ENCODE data around the gene ITM2B. TPM values are rescaled to one million over a fixed set of nuclear protein-coding genes. Genes with fewer than 3 reads are reported as not detected.

ITM2B gene
- total RNA-seq, 1 experiment from 2014 or later: 179 TPM

DNA sequence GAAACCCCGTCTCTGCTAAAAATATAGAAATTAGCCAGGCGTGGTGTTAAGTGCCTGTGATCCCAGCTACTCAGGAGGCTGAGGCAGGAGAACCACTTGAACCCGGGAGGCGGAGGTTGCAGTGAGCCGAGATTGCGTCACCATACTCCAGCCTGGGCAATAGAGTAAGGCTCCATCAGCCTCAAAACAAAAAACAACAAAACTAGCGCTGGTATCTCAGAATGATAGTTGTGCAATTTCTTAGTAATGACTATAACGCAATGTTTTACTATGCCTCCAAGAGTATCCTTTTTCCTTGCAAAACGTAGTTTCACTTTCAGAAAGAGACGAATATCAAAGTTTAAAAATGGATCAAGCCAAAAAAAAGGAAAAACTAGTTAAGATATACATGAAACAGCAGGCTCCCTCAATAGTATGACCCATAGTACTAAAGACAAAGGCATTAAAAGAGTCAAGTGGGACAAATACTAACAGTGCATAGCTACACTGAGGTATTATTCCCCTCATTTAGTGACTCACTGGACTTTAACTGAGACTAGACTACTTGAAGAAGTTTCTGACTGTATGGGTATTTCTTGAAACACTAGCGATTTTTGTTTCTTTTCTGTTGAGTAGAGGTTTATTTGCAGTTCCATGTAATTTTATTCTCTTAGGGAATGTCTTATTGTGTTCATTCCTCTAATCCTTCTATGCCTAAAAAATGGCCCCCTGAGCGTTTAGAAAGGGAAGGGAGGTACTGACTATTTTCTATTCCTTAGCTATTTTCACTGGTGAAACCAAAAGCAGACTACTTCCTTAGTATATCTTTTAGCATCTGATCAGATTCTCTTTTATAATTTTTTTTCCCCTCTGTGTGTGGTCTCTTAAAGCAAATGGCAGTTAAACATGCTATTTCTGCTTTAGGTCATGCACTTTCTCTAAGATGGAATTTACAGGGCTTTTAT lies 10.4 kb upstream of the ITM2B start:
- TF ChIP-seq, protein P1, sequence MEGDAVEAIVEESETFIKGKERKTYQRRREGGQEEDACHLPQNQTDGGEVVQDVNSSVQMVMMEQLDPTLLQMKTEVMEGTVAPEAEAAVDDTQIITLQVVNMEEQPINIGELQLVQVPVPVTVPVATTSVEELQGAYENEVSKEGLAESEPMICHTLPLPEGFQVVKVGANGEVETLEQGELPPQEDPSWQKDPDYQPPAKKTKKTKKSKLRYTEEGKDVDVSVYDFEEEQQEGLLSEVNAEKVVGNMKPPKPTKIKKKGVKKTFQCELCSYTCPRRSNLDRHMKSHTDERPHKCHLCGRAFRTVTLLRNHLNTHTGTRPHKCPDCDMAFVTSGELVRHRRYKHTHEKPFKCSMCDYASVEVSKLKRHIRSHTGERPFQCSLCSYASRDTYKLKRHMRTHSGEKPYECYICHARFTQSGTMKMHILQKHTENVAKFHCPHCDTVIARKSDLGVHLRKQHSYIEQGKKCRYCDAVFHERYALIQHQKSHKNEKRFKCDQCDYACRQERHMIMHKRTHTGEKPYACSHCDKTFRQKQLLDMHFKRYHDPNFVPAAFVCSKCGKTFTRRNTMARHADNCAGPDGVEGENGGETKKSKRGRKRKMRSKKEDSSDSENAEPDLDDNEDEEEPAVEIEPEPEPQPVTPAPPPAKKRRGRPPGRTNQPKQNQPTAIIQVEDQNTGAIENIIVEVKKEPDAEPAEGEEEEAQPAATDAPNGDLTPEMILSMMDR (IDR thresholded peaks at IDR 0.05; ENCODE audit: unreplicated experiment): no peak
- intact Hi-C loops (cut with micrococcal nuclease): no loop called here
- H3K9me3 Mint-ChIP-seq (ENCODE audit: unreplicated experiment): no peaks in the 10 kb centered on the region
- no peaks in the 10 kb centered on the region for H3K36me3 Mint-ChIP-seq (ENCODE audit: insufficient read depth, unreplicated experiment)
- no TSS peak for BruUV-seq (replicated peaks)
- CTCF ChIA-PET: interaction anchor here (3.1 kb wide), 1 partner anchor 10 kb away, joined by 9 read pairs; the partner anchor contains the start of gene ITM2B
- peaks cover 9% of the 10 kb centered on the region for H3K4me1 Mint-ChIP-seq (ENCODE audit: insufficient read depth, unreplicated experiment)
- peak overlapping the region; percentile 77 for H3K27ac Mint-ChIP-seq (ENCODE audit: low read depth, unreplicated experiment)
- peak; percentile 75 for DNase-seq (ENCODE audit: unreplicated experiment)
- POLR2A ChIA-PET: interaction anchor here (1.1 to 2.3 kb wide), 2 partner anchors 10 kb away, joined by 6 to 7 read pairs; partner anchors contain the start of gene ITM2B
- H3K27me3 Mint-ChIP-seq (ENCODE audit: insufficient read depth, unreplicated experiment): peaks cover 5% of the 10 kb centered on the region
- peak overlapping the region; percentile 70 for H3K4me3 Mint-ChIP-seq (ENCODE audit: unreplicated experiment)

DNA sequence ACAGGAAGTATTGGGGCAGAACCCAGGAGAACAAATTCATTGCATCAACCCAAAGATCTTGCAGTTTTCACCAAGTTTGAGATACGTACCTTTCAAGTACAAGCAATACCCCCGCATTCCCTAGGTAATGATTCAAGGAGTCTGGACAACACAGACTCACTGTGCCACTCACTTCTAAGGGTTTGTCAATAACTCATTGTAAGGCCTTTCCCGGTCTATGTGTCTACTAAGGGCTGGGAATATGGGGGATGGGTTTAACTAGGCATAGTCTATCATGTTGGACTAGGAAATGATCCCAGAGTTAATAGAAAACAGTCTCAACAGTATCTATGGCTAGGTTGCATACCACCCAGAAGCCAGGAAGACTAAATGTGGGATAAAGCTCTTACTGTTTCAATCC lies 8.3 kb upstream of the ITM2B start:
- BruUV-seq (replicated peaks): no TSS peak
- DNase-seq (ENCODE audit: unreplicated experiment): no peak
- H3K27me3 Mint-ChIP-seq (ENCODE audit: insufficient read depth, unreplicated experiment): peaks cover 11% of the 10 kb centered on the region
- H3K9me3 Mint-ChIP-seq (ENCODE audit: unreplicated experiment): no peaks in the 10 kb centered on the region
- no peak overlapping the region for H3K27ac Mint-ChIP-seq (ENCODE audit: low read depth, unreplicated experiment)
- no peaks in the 10 kb centered on the region for H3K36me3 Mint-ChIP-seq (ENCODE audit: insufficient read depth, unreplicated experiment)
- H3K4me3 Mint-ChIP-seq (ENCODE audit: unreplicated experiment): no peak overlapping the region
- ChIA-PET POLR2A (interaction anchor here (0.7 to 1.0 kb wide), 2 partner anchors 8 to 94 kb away, joined by 3 read pairs; partner anchors contain the start of gene ITM2B), CTCF (interaction anchor here (0.7 to 1.5 kb wide), 2 partner anchors 8 to 98 kb away, joined by 4 to 5 read pairs; partner anchors contain the start of gene ITM2B)
- TF ChIP-seq, protein P1 (IDR thresholded peaks at IDR 0.05; ENCODE audit: unreplicated experiment): no peak
- H3K4me1 Mint-ChIP-seq (ENCODE audit: insufficient read depth, unreplicated experiment): peaks cover 9% of the 10 kb centered on the region
- intact Hi-C loops (cut with micrococcal nuclease): no loop called here

DNA sequence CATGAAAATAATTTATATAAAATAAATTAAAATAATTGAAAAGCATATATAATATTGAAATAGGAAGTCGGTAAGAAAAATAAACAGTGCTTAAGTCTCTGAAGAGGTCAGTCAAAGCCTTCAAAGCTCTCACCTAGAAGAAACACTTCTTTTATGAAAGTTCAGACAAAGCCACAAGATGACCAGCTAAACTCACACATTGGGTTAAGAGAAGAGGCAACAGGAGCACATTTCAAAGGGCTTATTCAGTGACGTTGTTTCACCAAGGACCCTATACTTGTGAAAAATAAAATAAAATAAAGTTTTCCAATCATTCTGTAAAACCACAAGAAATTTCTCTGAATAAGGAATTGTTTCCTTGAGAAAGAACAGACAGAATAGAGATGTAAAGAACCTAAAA lies 2.5 kb upstream of the ITM2B start:
- H3K27ac Mint-ChIP-seq (ENCODE audit: low read depth, unreplicated experiment): no peak overlapping the region
- intact Hi-C loops (cut with micrococcal nuclease): no loop called here
- DNase-seq (ENCODE audit: unreplicated experiment): no peak
- ChIA-PET CTCF (no interaction called here), POLR2A (interaction anchor here (1.3 to 1.4 kb wide), 2 partner anchors 19 to 99 kb away, joined by 3 to 4 read pairs; no protein-coding TSS in a partner anchor)
- no peak overlapping the region for H3K4me3 Mint-ChIP-seq (ENCODE audit: unreplicated experiment)
- H3K9me3 Mint-ChIP-seq (ENCODE audit: unreplicated experiment): no peaks in the 10 kb centered on the region
- BruUV-seq (replicated peaks): no TSS peak
- TF ChIP-seq, protein P1 (IDR thresholded peaks at IDR 0.05; ENCODE audit: unreplicated experiment): no peak
- no peaks in the 10 kb centered on the region for H3K36me3 Mint-ChIP-seq (ENCODE audit: insufficient read depth, unreplicated experiment)
- H3K4me1 Mint-ChIP-seq (ENCODE audit: insufficient read depth, unreplicated experiment): peaks cover 6% of the 10 kb centered on the region
- peaks cover 11% of the 10 kb centered on the region for H3K27me3 Mint-ChIP-seq (ENCODE audit: insufficient read depth, unreplicated experiment)

DNA sequence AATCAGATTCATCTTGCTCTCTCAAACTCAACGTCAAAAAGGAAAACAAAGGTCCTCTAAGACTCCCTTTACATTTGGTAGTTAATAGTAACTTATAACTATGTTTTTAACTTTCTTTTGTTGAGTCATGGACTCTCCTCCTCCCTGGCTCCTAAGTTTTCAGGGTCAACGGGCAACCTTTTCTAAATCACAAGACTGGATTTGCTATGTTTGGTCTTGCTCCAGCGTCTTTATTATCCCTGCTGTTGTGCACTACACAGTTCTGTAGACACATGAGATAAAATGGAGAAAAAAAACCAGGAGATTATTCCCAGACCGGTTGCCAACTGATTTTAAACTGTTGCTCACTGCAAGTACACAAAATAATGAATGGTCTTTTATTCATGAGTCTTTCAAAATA lies 1.9 kb upstream of the ITM2B start:
- intact Hi-C loops (cut with micrococcal nuclease): no loop called here
- Mint-ChIP-seq H3K9me3 (ENCODE audit: unreplicated experiment) (no peaks in the 10 kb centered on the region), H3K27me3 (ENCODE audit: insufficient read depth, unreplicated experiment) (peaks cover 11% of the 10 kb centered on the region), H3K4me1 (ENCODE audit: insufficient read depth, unreplicated experiment) (peaks cover 12% of the 10 kb centered on the region), H3K27ac (ENCODE audit: low read depth, unreplicated experiment) (no peak overlapping the region), H3K4me3 (ENCODE audit: unreplicated experiment) (no peak overlapping the region), H3K36me3 (ENCODE audit: insufficient read depth, unreplicated experiment) (peaks cover under 1% of the 10 kb centered on the region)
- ChIA-PET CTCF (interaction anchor here (1.3 kb wide), 1 partner anchor 137 kb away, joined by 5 read pairs; no protein-coding TSS in a partner anchor), POLR2A (interaction anchor here (0.7 to 7.2 kb wide), 4 partner anchors 10 to 100 kb away, joined by 3 to 110 read pairs (median 4); no protein-coding TSS in a partner anchor)
- BruUV-seq (replicated peaks): no TSS peak
- DNase-seq (ENCODE audit: unreplicated experiment): no peak
- TF ChIP-seq, protein P1 (IDR thresholded peaks at IDR 0.05; ENCODE audit: unreplicated experiment): no peak
